IPS-20b (cell line): ENCODE measurements around the gene KPNA6.

Experiments
- H3K27ac ChIP-seq: one replicate; pipeline ENCODE4 v1.5.1; 2013; ENCODE audit warnings: low read length
- H3K27me3 ChIP-seq: 2 replicates; pipeline ENCODE4 v1.6.1; 2013; ENCODE audit warnings: mild to moderate bottlenecking, low read length, inconsistent platforms; ENCODE audit not compliant: insufficient read depth
- H3K36me3 ChIP-seq: 2 replicates; pipeline ENCODE4 v1.6.1; 2013; ENCODE audit warnings: low read depth, mild to moderate bottlenecking, inconsistent platforms, low read length, moderate library complexity; ENCODE audit not compliant: insufficient read depth
- H3K4me1 ChIP-seq: 2 replicates; pipeline ENCODE4 v1.6.1; 2013; ENCODE audit warnings: mild to moderate bottlenecking, control low read depth, inconsistent platforms, low read length, moderate library complexity; ENCODE audit not compliant: insufficient read depth
- H3K4me3 ChIP-seq: 2 replicates; pipeline ENCODE4 v1.5.1; 2013; ENCODE audit warnings: mild to moderate bottlenecking, low read length, inconsistent platforms
- H3K9ac ChIP-seq: 2 replicates; pipeline ENCODE4 v1.6.1; 2013; ENCODE audit warnings: low read depth, mild to moderate bottlenecking, inconsistent platforms, low read length, moderate library complexity
- H3K9me3 ChIP-seq: 2 replicates; pipeline ENCODE4 v1.6.1; 2013; ENCODE audit warnings: mild to moderate bottlenecking, low read depth, low read length, inconsistent platforms; ENCODE audit not compliant: insufficient read depth

Gene KPNA6

GRCh38 chr1:32180186-32181060 lies 72.6 kb downstream of the KPNA6 start:
- no peaks in the 10 kb centered on the region for H3K27me3 ChIP-seq
- H3K4me1 ChIP-seq, result peaks cover 17% of the 10 kb centered on the region
- peak overlapping the region; percentile 82 for H3K27ac ChIP-seq
- peak overlapping the region; percentile 92 for H3K4me3 ChIP-seq
- peak overlapping the region; percentile 94 for H3K9ac ChIP-seq
- peaks cover 42% of the 10 kb centered on the region for H3K36me3 ChIP-seq
- no peaks in the 10 kb centered on the region for H3K9me3 ChIP-seq

DNA sequence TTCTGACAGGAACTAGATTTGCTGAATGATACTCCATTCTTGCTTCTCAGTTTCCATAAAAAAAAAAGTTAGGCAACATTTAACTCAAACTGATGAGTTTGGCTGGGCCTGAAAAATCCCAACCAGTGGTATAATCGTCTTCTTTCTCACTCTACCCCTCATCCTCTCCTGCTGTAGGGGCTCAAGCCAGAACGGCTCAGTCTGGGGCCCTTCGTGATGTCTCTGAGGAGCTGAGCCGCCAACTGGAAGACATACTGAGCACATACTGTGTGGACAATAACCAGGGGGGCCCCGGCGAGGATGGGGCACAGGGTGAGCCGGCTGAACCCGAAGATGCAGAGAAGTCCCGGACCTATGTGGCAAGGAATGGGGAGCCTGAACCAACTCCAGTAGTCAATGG lies 73.2 kb downstream of the KPNA6 start:
- Histone ChIP-seq H3K4me1 (peaks cover 17% of the 10 kb centered on the region), H3K27me3 (no peaks in the 10 kb centered on the region), H3K9ac (peak overlapping the region; percentile 94; the same call in 1 of the 2 replicates), H3K27ac (no peak overlapping the region), H3K36me3 (peaks cover 48% of the 10 kb centered on the region), H3K9me3 (no peaks in the 10 kb centered on the region), H3K4me3 (peak overlapping the region; percentile 92)

DNA sequence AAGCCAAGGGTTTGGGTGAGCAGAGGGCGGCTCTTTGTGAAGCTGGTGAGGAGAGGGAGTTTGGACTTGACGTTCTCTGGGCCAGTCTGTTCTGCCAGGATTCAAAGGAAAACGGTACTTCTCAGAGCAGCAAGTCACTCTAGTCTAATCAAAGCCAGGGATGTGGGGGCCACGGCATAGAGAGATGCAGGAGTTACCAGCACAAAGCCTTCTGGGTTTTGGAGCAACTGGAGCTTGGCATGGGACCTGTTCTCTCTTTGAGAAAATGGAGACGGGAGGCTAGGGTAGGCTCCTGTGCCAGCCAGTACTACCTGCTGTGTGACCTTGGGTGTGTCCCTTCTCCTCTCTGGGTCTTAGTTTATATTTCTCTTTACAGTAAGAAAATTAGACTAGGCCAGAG lies 73.7 kb downstream of the KPNA6 start:
- peaks cover 53% of the 10 kb centered on the region for H3K36me3 ChIP-seq
- H3K4me1 ChIP-seq, result peaks cover 17% of the 10 kb centered on the region
- H3K9ac ChIP-seq, result 0 out of 2 replicates have a peak overlapping the region, but pooled peaks have one; percentile 94
- no peaks in the 10 kb centered on the region for H3K27me3 ChIP-seq
- no peak overlapping the region for H3K27ac ChIP-seq
- 0 out of 2 replicates have a peak overlapping the region, but pooled peaks have one; percentile 92 for H3K4me3 ChIP-seq
- no peaks in the 10 kb centered on the region for H3K9me3 ChIP-seq

DNA sequence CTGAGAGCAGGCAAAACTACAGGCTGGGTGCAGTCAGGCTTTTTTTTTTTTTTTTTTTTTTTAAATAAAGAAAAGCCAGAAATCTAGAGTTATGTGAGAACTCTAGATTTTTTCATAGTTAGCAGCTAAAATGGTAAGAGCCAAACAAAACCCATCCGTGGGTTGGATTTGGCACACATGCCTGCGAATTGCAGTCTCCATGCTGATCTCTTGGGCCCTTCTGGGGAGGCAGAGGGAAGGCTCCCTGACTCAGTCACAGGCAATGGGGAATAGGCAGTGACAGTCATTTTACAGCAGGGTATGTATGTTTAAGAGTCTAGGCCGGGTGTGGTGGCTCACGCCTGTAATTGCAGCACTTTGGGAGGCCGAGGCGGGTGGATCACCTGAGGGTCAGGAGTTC lies 74.2 kb downstream of the KPNA6 start:
- no peaks in the 10 kb centered on the region for H3K27me3 ChIP-seq
- no peak overlapping the region for H3K9ac ChIP-seq
- H3K4me3 ChIP-seq, result no peak overlapping the region
- H3K27ac ChIP-seq, result no peak overlapping the region
- peaks cover 17% of the 10 kb centered on the region for H3K4me1 ChIP-seq
- H3K36me3 ChIP-seq, result peaks cover 58% of the 10 kb centered on the region
- no peaks in the 10 kb centered on the region for H3K9me3 ChIP-seq

DNA sequence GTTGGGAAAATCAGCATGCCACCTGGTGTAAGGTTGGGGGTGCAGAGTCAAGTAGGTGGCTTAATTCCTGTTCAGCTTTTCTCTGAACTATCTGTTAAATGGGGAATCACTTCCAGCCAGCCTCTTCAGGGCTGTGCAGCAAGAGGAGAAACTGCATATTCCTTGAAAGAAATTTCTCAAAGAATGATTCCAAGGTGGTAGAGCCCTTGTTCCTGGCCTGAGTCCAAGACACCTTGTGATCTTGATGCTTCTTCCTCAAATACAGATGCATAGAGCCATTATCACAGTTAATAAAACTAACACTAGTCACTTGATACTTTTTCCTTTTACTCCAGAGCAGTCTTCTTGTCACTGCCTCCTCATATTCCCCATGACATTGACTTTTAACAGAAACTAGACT lies 76.8 kb downstream of the KPNA6 start:
- H3K36me3 ChIP-seq, result peaks cover 84% of the 10 kb centered on the region
- no peaks in the 10 kb centered on the region for H3K27me3 ChIP-seq
- H3K4me1 ChIP-seq, result 0 out of 2 replicates have a peak, but pooled peaks cover 3% of the 10 kb centered on the region
- H3K27ac ChIP-seq, result no peak overlapping the region
- no peaks in the 10 kb centered on the region for H3K9me3 ChIP-seq
- no peak overlapping the region for H3K4me3 ChIP-seq
- H3K9ac ChIP-seq, result no peak overlapping the region

GRCh38 chr1:32186077-32186476 lies 78.2 kb downstream of the KPNA6 start:
- H3K27me3 ChIP-seq, result no peaks in the 10 kb centered on the region
- H3K9me3 ChIP-seq, result no peaks in the 10 kb centered on the region
- H3K4me3 ChIP-seq, result no peak overlapping the region
- H3K27ac ChIP-seq, result no peak overlapping the region
- H3K36me3 ChIP-seq, result peaks cover 91% of the 10 kb centered on the region
- H3K9ac ChIP-seq, result no peak overlapping the region
- H3K4me1 ChIP-seq, result no peaks in the 10 kb centered on the region

- Histone ChIP-seq H3K4me3 (no peak overlapping the region), H3K27ac (no peak overlapping the region), H3K9ac (no peak overlapping the region), H3K4me1 (no peaks in the 10 kb centered on the region), H3K27me3 (no peaks in the 10 kb centered on the region), H3K36me3 (peaks cover 91% of the 10 kb centered on the region), H3K9me3 (no peaks in the 10 kb centered on the region)
Measured at GRCh38 chr1:32186491-32186890, 78.6 kb downstream of the KPNA6 start.

GRCh38 chr1:32187850-32188249 lies 80.0 kb downstream of the KPNA6 start:
- no peaks in the 10 kb centered on the region for H3K4me1 ChIP-seq
- no peak overlapping the region for H3K4me3 ChIP-seq
- no peaks in the 10 kb centered on the region for H3K9me3 ChIP-seq
- H3K36me3 ChIP-seq, result peaks cover 91% of the 10 kb centered on the region
- H3K9ac ChIP-seq, result no peak overlapping the region
- H3K27ac ChIP-seq, result no peak overlapping the region
- no peaks in the 10 kb centered on the region for H3K27me3 ChIP-seq

- Histone ChIP-seq H3K27me3 (no peaks in the 10 kb centered on the region), H3K36me3 (peaks cover 100% of the 10 kb centered on the region), H3K4me3 (no peak overlapping the region), H3K9me3 (no peaks in the 10 kb centered on the region), H3K9ac (no peak overlapping the region), H3K27ac (no peak overlapping the region), H3K4me1 (no peaks in the 10 kb centered on the region)
Measured at GRCh38 chr1:32192220-32192948, 84.5 kb downstream of the KPNA6 start.

DNA sequence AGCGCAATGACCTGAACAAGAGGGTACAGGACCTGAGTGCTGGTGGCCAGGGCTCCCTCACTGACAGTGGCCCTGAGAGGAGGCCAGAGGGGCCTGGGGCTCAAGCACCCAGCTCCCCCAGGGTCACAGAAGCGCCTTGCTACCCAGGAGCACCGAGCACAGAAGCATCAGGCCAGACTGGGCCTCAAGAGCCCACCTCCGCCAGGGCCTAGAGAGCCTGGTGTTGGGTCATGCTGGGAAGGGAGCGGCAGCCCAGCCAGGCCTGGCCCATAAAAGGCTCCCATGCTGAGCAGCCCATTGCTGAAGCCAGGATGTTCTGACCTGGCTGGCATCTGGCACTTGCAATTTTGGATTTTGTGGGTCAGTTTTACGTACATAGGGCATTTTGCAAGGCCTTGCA lies 87.1 kb downstream of the KPNA6 start:
- H3K4me1 ChIP-seq, result peaks cover 15% of the 10 kb centered on the region; the same call in 1 of the 2 replicates
- H3K27ac ChIP-seq, result no peak overlapping the region
- no peak overlapping the region for H3K4me3 ChIP-seq
- H3K9me3 ChIP-seq, result no peaks in the 10 kb centered on the region
- H3K9ac ChIP-seq, result no peak overlapping the region
- H3K36me3 ChIP-seq, result peaks cover 89% of the 10 kb centered on the region
- no peaks in the 10 kb centered on the region for H3K27me3 ChIP-seq

- Histone ChIP-seq H3K4me1 (peaks cover 16% of the 10 kb centered on the region; the same call in 1 of the 2 replicates), H3K4me3 (no peak overlapping the region), H3K27ac (no peak overlapping the region), H3K9ac (no peak overlapping the region), H3K27me3 (no peaks in the 10 kb centered on the region), H3K36me3 (peaks cover 84% of the 10 kb centered on the region), H3K9me3 (no peaks in the 10 kb centered on the region)
Measured at GRCh38 chr1:32195531-32195930, 87.7 kb downstream of the KPNA6 start.
